GM23248 (cell line): ENCODE data around the gene TCEAL9.

Source experiments
- EZH2 ChIP-seq: fragments of 200-600 bp; sonication (generic); IDR thresholded peaks from 2 replicates; pipeline ENCODE4 v1.6.1; 2018; ENCODE audit warnings: antibody characterized with exemption, mild to moderate bottlenecking; ENCODE audit not compliant: insufficient read depth, poor library complexity, severe bottlenecking
- EZH2phosphoT487 ChIP-seq: fragments of 200-600 bp; sonication (generic); IDR thresholded peaks from 2 replicates; pipeline ENCODE4 v1.6.1; 2018; ENCODE audit warnings: antibody characterized with exemption, moderate library complexity, mild to moderate bottlenecking, low read depth; ENCODE audit not compliant: insufficient read depth

- TF ChIP-seq EZH2: no peak
- no peak for TF ChIP-seq EZH2phosphoT487
Measured at GRCh38 chrX:103360916-103361315, 4.6 kb downstream of the TCEAL9 start.
